Effector memory CD8-positive, alpha-beta T cell (primary cell): ENCODE measurements around the gene CNN1.

ENCODE experiments used
- ATAC-seq: fragments of 150-1000 bp; cut with Tn5 transposase; replicated peaks from 2 replicates; pipeline ENCODE4 v1.10.0; 2021; ENCODE audit warnings: mild to moderate bottlenecking, moderate library complexity
- DNase-seq, 3 experiments: peaks; one replicate each; pipeline ENCODE4 v3.0.0; 2021
- H3K27ac Mint-ChIP-seq, 2 donors: one replicate each; pipeline ENCODE4 v1.8.0; 2022; ENCODE audit warnings: mild to moderate bottlenecking in 2 of 2, mixed read lengths in 2 of 2, moderate library complexity in 2 of 2
- H3K27me3 Mint-ChIP-seq, 2 donors: one replicate each; pipeline ENCODE4 v1.8.0; 2022; ENCODE audit warnings: mixed read lengths in 2 of 2
- H3K36me3 Mint-ChIP-seq: one replicate; pipeline ENCODE4 v1.8.0; 2022; ENCODE audit warnings: mild to moderate bottlenecking, moderate library complexity, mixed read lengths; ENCODE audit not compliant: insufficient read depth
- H3K4me1 Mint-ChIP-seq, 2 donors: one replicate each; pipeline ENCODE4 v1.8.0; 2022; ENCODE audit warnings: low read depth in 2 of 2, mixed read lengths in 2 of 2
- H3K4me3 Mint-ChIP-seq, 2 donors: one replicate each; pipeline ENCODE4 v1.8.0; 2022; ENCODE audit warnings: mild to moderate bottlenecking in 2 of 2, mixed read lengths in 2 of 2, moderate library complexity in 2 of 2
- H3K9me3 Mint-ChIP-seq, 2 donors: one replicate each; pipeline ENCODE4 v1.8.0; 2022; ENCODE audit warnings: mixed read lengths in 2 of 2

The CNN1 gene

GRCh38 chr19:11506967-11507366 lies 31.7 kb upstream of the CNN1 start:
- H3K27me3 Mint-ChIP-seq, result no peaks in the 10 kb centered on the region
- H3K4me3 Mint-ChIP-seq, result peak overlapping the region; percentile 90 to 93
- H3K27ac Mint-ChIP-seq, result peak overlapping the region; percentile 29 to 53

DNA sequence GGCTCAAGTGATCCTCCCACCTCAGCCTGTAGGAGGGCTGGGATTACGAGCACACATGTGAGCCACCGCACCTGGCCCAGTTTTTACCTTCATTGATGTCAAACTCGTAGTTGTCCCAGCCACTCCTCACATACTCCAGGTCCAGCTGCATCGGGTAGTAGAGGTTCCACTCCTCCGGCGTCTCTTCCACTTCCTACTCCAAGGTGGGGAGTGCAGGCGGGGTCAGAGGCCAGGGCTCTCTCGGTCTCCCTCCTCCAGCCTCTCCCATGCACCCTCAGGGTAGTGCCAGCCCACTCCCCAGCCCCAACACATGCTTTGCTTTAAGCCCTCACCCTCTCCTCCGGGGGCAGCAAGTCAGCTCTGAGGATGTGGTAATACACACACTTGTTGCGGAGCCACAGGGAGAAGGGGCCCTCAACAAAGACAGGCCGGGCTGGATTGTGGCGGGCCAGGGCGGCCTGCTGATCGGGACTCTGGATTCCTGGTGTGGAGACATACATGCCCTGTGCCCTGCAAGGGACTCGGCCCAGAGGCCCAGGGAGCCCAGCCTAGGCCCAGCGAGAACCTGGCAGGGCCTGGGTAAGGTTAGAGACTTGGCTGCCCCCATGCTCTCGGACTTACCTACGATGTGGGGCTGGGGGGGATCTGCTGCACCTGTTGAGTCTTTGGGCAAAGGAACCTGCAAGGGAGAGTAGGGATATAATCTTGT lies 31.1 kb upstream of the CNN1 start:
- Mint-ChIP-seq H3K4me1 (peaks cover 13 to 18% of the 10 kb centered on the region in 2 donors), H3K36me3 (peaks cover 43% of the 10 kb centered on the region), H3K4me3 (peak overlapping the region; percentile 57 to 93), H3K9me3 (no peaks in the 10 kb centered on the region), H3K27ac (peak overlapping the region; percentile 17 to 53), H3K27me3 (no peaks in the 10 kb centered on the region)
- DNase-seq (no peak), ATAC-seq (no peak)

More at GRCh38 chr19:11506967-11507366, 31.7 kb upstream of the CNN1 start:
- no peaks in the 10 kb centered on the region for H3K9me3 Mint-ChIP-seq
- ATAC-seq (no peak), DNase-seq (no peak)
- H3K4me1 Mint-ChIP-seq, result peaks cover 13 to 18% of the 10 kb centered on the region in 2 donors
- peaks cover 39% of the 10 kb centered on the region for H3K36me3 Mint-ChIP-seq

DNA sequence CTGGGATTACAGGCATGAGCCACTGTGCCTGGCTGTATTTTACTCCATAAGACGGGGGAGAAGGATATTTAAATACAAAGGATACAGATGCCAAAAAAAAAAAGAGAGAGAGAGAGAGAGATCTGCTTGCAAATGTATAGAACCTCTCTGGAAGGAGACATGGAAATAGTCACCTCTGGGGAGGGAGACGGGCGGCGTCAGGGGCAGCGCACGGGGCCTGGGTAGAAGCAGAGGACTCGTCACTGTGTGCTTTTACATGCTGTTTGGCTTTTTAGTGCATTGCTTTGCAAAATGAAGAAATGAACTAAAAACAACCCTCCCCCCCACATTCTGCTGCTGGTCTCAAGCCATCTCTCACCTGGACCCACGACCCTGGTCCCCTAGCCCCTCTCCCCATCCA lies 28.2 kb upstream of the CNN1 start:
- Mint-ChIP-seq H3K27ac (no peak overlapping the region), H3K36me3 (peaks cover 47% of the 10 kb centered on the region)

GRCh38 chr19:11513946-11514345 lies 24.7 kb upstream of the CNN1 start:
- Mint-ChIP-seq H3K9me3 (no peaks in the 10 kb centered on the region), H3K27me3 (no peaks in the 10 kb centered on the region), H3K36me3 (peaks cover 46% of the 10 kb centered on the region), H3K27ac (no peak overlapping the region), H3K4me3 (no peak overlapping the region), H3K4me1 (no peaks in the 10 kb centered on the region)
- DNase-seq, result no peak
- ATAC-seq, result no peak

More for the DNA sequence above, 28.2 kb upstream of the CNN1 start:
- no peaks in the 10 kb centered on the region for H3K27me3 Mint-ChIP-seq
- peaks cover 7 to 11% of the 10 kb centered on the region in 2 donors for H3K4me1 Mint-ChIP-seq
- H3K4me3 Mint-ChIP-seq, result no peak overlapping the region
- H3K9me3 Mint-ChIP-seq, result no peaks in the 10 kb centered on the region
- no peak for DNase-seq
- ATAC-seq, result no peak

- DNase-seq, result no peak
- H3K4me3 Mint-ChIP-seq, result no peak overlapping the region
- ATAC-seq, result no peak
- no peak overlapping the region for H3K27ac Mint-ChIP-seq
- H3K36me3 Mint-ChIP-seq, result peaks cover 48% of the 10 kb centered on the region
- no peaks in the 10 kb centered on the region for H3K27me3 Mint-ChIP-seq
- H3K9me3 Mint-ChIP-seq, result no peaks in the 10 kb centered on the region
- peaks cover 0 to 4% of the 10 kb centered on the region in 2 donors for H3K4me1 Mint-ChIP-seq
Measured at GRCh38 chr19:11519138-11519537, 19.5 kb upstream of the CNN1 start.

DNA sequence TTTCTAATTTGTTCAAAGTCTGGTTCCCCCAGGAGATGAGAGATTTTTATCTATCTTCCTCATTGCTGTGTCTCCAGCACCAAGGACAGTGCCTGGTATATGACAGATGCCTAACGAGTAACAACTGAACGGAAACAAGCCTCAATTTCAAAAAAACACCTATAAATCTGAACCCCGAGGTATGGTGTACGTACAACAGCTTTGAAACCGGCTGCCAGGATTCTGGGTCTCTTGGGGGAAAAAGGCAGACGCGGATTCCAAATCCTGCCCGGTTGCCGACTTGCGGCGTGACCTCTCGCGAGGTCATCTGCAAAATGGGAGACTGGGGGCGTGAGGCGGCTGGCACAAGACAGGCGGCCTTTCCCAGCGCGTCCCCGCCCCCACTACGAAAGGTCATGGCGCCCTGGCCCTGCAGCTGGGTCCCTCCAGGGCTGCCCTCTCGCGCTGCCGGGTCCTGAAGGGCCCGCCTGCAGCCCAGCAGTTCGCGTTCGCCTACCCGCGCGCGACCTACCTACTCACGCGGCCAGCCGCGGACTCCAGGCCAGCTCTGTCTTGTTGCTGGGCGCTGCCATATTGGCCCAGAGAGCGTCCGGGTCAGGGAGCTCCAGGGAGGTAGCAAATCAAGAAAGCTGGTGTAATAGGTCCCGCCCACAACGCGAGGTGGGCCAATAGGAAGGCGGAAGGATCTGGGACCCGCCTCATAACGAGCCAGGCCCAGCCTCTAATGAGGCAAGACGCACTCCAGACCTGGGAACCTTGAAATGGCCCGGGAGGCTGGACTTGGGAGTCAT lies 9.9 kb upstream of the CNN1 start, which contains the start of gene ECSIT:
Gene ECSIT, minus strand, starts transcription at position 584 of the 791 bp plus-strand sequence. CDS start 9,964 bp downstream, outside the sequence.
- ATAC-seq, result peak; percentile 97
- Mint-ChIP-seq H3K4me3 (peak within 1 kb of the TSS; percentile 93 to 98), H3K36me3 (peaks cover 16% of the 10 kb centered on the region), H3K9me3 (no peaks in the 10 kb centered on the region), H3K4me1 (peaks cover 15 to 18% of the 10 kb centered on the region in 2 donors), H3K27ac (peak within 1 kb of the TSS; percentile 96 to 98), H3K27me3 (no peaks in the 10 kb centered on the region)
- peak; percentile 88 to 92 (median 88) for DNase-seq

DNA sequence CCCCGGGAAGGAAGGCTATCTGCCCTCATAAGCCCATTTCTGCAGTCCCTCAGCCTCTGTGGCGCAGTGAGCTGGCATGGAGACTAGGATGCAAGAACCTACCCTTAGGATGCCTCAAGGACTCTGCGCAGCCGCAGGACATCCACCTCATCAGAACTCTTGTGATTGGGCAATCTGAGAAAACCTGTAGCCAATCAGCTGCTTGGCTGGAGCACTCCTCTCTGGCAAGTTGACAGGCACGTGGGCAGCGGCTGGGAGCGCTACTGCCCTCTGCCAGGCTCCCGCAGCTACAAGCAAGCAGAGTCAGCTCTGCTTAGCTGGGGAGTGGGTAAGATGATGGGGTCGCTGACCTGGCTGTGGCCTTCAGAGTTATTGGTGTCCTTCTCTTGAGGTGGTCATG lies 8.2 kb upstream of the CNN1 start:
- peaks cover 13% of the 10 kb centered on the region for H3K36me3 Mint-ChIP-seq

GRCh38 chr19:11534538-11534937 lies 4.1 kb upstream of the CNN1 start:
- Mint-ChIP-seq H3K27ac (peak overlapping the region in 1 of 2 donors; percentile 82), H3K9me3 (no peaks in the 10 kb centered on the region), H3K27me3 (peaks cover 13 to 17% of the 10 kb centered on the region in 2 donors), H3K4me3 (peak overlapping the region; percentile 14 to 19), H3K36me3 (peaks cover 7% of the 10 kb centered on the region), H3K4me1 (peaks cover 5 to 6% of the 10 kb centered on the region in 2 donors)
- DNase-seq (no peak), ATAC-seq (no peak)

More for the DNA sequence above, 8.2 kb upstream of the CNN1 start:
- peaks cover 17 to 19% of the 10 kb centered on the region in 2 donors for H3K4me1 Mint-ChIP-seq
- no peaks in the 10 kb centered on the region for H3K27me3 Mint-ChIP-seq
- no peaks in the 10 kb centered on the region for H3K9me3 Mint-ChIP-seq
- DNase-seq, result no peak
- H3K4me3 Mint-ChIP-seq, result no peak overlapping the region
- H3K27ac Mint-ChIP-seq, result no peak overlapping the region
- ATAC-seq, result no peak

DNA sequence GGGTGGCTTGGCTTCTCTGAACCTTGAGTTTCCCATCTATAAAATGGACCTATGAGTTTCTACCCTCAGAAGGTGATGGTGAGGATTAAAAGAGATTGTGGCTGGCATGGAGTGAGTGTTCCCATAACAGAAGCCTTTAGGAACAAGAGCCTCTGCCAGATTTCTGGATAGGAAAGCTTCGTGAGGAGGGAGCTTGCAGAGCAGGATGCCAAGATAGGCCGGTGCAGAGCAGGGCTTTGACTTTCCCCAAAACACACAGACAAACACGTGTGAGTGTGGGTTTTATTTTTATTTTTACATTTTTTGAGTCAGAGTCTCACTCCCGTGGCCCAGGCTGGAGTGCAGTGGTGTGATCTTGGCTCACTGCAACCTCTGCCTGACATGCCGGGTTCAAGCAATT lies 3.7 kb upstream of the CNN1 start:
- peak overlapping the region; percentile 82 to 90 for H3K27ac Mint-ChIP-seq
- DNase-seq, result no peak
- peaks cover 5 to 6% of the 10 kb centered on the region in 2 donors for H3K4me1 Mint-ChIP-seq
- ATAC-seq, result no peak
- H3K4me3 Mint-ChIP-seq, result peak overlapping the region; percentile 14 to 80
- H3K36me3 Mint-ChIP-seq, result peaks cover 7% of the 10 kb centered on the region
- H3K9me3 Mint-ChIP-seq, result no peaks in the 10 kb centered on the region
- H3K27me3 Mint-ChIP-seq, result peaks cover 14 to 21% of the 10 kb centered on the region in 2 donors

DNA sequence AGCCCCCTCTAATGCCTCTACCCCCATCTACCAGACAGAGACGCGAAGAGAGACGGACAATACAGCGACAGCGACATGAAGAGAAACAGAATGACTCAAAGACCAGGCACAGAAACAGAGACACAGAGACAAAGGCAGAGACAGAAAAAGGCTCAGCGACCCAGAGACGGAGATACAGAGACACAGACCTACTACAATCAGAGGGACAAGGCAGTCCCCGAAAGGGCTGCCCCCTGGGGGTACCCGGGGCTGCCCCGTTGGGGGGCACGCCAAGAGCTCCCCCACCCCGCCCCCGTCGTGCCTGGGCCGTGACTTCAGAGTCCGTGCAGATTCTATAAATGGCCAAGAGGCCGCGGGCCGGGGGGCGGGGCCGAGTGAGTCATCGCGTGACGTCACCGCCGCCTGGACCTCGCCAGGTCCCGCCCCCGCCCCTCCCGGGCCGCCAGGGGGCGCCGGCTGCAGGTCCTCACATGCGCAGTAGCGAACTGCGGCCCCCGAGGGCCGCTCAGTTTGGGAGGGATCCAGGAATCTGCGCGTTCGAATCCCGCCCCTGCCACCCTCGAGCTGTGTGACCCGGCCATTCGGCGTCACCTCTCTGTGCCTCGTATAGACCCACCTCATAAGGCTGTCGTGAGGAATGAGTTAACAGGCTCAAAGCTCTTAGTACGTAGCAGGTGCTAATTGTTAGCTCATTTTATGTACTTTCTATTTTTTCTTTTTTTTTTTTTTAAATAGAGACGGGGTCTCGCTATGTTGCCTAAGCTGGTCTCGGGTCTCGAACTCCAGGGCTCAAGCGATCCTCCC lies 2.7 kb upstream of the CNN1 start:
- Mint-ChIP-seq H3K36me3 (peaks cover 7% of the 10 kb centered on the region), H3K4me3 (peak overlapping the region; percentile 67 to 80), H3K27me3 (peaks cover 20 to 29% of the 10 kb centered on the region in 2 donors), H3K4me1 (peaks cover 5 to 6% of the 10 kb centered on the region in 2 donors), H3K27ac (peak overlapping the region; percentile 78 to 90), H3K9me3 (no peaks in the 10 kb centered on the region)
- ATAC-seq (peak; percentile 95), DNase-seq (peak; percentile 78 to 84 (median 78))

DNA sequence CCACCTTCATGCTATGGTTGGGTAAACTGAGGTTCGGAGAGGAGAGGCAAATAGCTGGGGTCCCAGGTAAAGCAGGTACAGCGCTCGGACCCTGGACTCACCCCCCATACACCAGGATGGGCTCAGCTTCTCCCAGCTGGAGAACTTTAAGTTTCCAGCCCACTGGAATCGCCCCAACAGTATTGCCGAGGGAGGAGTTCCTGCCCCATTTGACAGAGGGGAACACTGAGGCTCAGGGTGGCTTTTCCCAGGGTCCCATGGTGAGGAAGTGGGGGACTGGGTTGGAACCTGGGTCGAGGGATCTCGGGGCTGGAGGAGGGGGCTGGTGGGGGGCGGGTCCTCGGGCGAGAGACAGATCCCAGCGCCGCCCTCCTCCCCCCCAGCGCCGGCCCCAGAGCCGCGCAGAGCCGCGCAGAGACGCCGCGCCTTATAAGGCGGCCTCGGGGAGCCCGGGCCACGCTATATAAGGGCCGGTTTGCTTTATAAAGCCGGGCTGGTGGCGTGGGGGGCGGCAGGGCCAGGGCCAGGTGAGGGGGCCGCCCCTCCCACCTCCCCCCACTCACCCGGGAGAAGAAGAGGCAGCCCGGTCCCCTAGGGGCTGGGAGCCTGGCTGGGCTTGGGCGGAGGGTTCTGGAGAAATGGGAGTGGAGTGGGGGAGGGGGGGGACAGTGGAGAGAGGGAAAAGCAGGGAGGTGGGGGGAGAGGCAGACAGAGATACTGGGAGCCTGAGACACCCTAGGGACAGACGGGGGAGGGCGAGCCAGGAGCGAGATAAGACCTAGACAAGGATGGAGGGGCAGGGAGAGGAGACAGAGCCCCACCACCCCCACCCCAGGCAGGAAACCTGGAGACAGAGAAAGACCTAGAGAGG lies 1.1 kb downstream of the CNN1 start:
- peaks cover 28 to 48% of the 10 kb centered on the region in 2 donors for H3K27me3 Mint-ChIP-seq
- no peaks in the 10 kb centered on the region for H3K9me3 Mint-ChIP-seq

GRCh38 chr19:11540645-11541044 lies 2.0 kb downstream of the CNN1 start:
- Mint-ChIP-seq H3K36me3 (peaks cover 2% of the 10 kb centered on the region), H3K27me3 (peaks cover 35 to 57% of the 10 kb centered on the region in 2 donors), H3K27ac (no peak overlapping the region), H3K4me1 (peaks cover 2 to 3% of the 10 kb centered on the region in 2 donors), H3K4me3 (no peak overlapping the region), H3K9me3 (no peaks in the 10 kb centered on the region)
- no peak for DNase-seq
- ATAC-seq, result no peak

More for the DNA sequence above, 1.1 kb downstream of the CNN1 start:
- DNase-seq (no peak), ATAC-seq (no peak)
- peaks cover 4% of the 10 kb centered on the region for H3K36me3 Mint-ChIP-seq
- peak overlapping the region in 1 of 2 donors; percentile 12 for H3K27ac Mint-ChIP-seq
- H3K4me1 Mint-ChIP-seq, result peaks cover 5 to 6% of the 10 kb centered on the region in 2 donors
- no peak overlapping the region for H3K4me3 Mint-ChIP-seq
